HUES6 (cell line): ENCODE results near the gene INPP4B.
"Not testable (repeated sequence)": the region's sequence is repeated elsewhere in the genome, so short reads cannot be mapped to it uniquely, and the experiment has no call there.

Experiments
- H3K27ac ChIP-seq: 2 replicates; pipeline ENCODE4 v1.7.0; 2013; ENCODE audit warnings: low read depth, mild to moderate bottlenecking, low read length, inconsistent platforms
- H3K27me3 ChIP-seq: 2 replicates; pipeline ENCODE4 v1.6.1; 2013; ENCODE audit warnings: low read length; ENCODE audit not compliant: control insufficient read depth, insufficient read depth
- H3K36me3 ChIP-seq: 2 replicates; pipeline ENCODE4 v1.6.1; 2013; ENCODE audit warnings: low read length; ENCODE audit not compliant: control insufficient read depth, insufficient read depth
- H3K4me1 ChIP-seq: 2 replicates; pipeline ENCODE4 v1.6.1; 2013; ENCODE audit warnings: low read length; ENCODE audit not compliant: control insufficient read depth, insufficient read depth
- H3K4me3 ChIP-seq: 2 replicates; pipeline ENCODE4 v1.5.1; 2013; ENCODE audit warnings: low read depth, low read length
- H3K9ac ChIP-seq: one replicate; pipeline ENCODE4 v1.6.1; 2013; ENCODE audit warnings: mild to moderate bottlenecking, low read length
- H3K9me3 ChIP-seq: 2 replicates; pipeline ENCODE4 v1.6.1; 2013; ENCODE audit warnings: low read depth, low read length; ENCODE audit not compliant: control insufficient read depth, insufficient read depth

The INPP4B gene

GRCh38 chr4:142683997-142684396, 162.1 kb downstream of the INPP4B start:
- no peaks in the 10 kb centered on the region for H3K9me3 ChIP-seq
- no peaks in the 10 kb centered on the region for H3K4me1 ChIP-seq
- H3K36me3 ChIP-seq: no peaks in the 10 kb centered on the region
- no peak overlapping the region for H3K27ac ChIP-seq
- H3K27me3 ChIP-seq: no peaks in the 10 kb centered on the region
- H3K4me3 ChIP-seq: no peak overlapping the region
- no peak overlapping the region for H3K9ac ChIP-seq

- H3K4me3 ChIP-seq: no peak overlapping the region
- H3K4me1 ChIP-seq: no peaks in the 10 kb centered on the region
- no peaks in the 10 kb centered on the region for H3K9me3 ChIP-seq
- H3K36me3 ChIP-seq: no peaks in the 10 kb centered on the region
- no peak overlapping the region for H3K9ac ChIP-seq
- H3K27me3 ChIP-seq: no peaks in the 10 kb centered on the region
- H3K27ac ChIP-seq: no peak overlapping the region
Observed at GRCh38 chr4:142683503-142683902, 162.6 kb downstream of the INPP4B start.

- no peak overlapping the region for H3K27ac ChIP-seq
- no peaks in the 10 kb centered on the region for H3K27me3 ChIP-seq
- no peaks in the 10 kb centered on the region for H3K4me1 ChIP-seq
- H3K9ac ChIP-seq: no peak overlapping the region
- no peaks in the 10 kb centered on the region for H3K36me3 ChIP-seq
- H3K4me3 ChIP-seq: no peak overlapping the region
- 0 out of 2 replicates have a peak, but pooled peaks cover 4% of the 10 kb centered on the region for H3K9me3 ChIP-seq
Observed at GRCh38 chr4:142671516-142671915, 174.6 kb downstream of the INPP4B start.

GRCh38 chr4:142663828-142664227, 182.3 kb downstream of the INPP4B start:
- Histone ChIP-seq H3K27ac (no peak overlapping the region), H3K36me3 (no peaks in the 10 kb centered on the region), H3K27me3 (no peaks in the 10 kb centered on the region), H3K4me1 (no peaks in the 10 kb centered on the region), H3K4me3 (no peak overlapping the region), H3K9ac (no peak overlapping the region), H3K9me3 (peaks cover 13% of the 10 kb centered on the region)

- Histone ChIP-seq H3K4me3 (no peak overlapping the region), H3K9me3 (peaks cover 37% of the 10 kb centered on the region), H3K36me3 (no peaks in the 10 kb centered on the region), H3K9ac (no peak overlapping the region), H3K27me3 (no peaks in the 10 kb centered on the region), H3K4me1 (no peaks in the 10 kb centered on the region), H3K27ac (no peak overlapping the region)
Observed at GRCh38 chr4:142660728-142661127, 185.4 kb downstream of the INPP4B start.

- Histone ChIP-seq H3K4me3 (no peak overlapping the region), H3K36me3 (no peaks in the 10 kb centered on the region), H3K4me1 (no peaks in the 10 kb centered on the region), H3K9ac (no peak overlapping the region), H3K9me3 (peaks cover 55% of the 10 kb centered on the region), H3K27ac (no peak overlapping the region), H3K27me3 (no peaks in the 10 kb centered on the region)
Observed at GRCh38 chr4:142656178-142656577, 189.9 kb downstream of the INPP4B start.

GRCh38 chr4:142648378-142648777, 197.7 kb downstream of the INPP4B start:
- no peak overlapping the region for H3K9ac ChIP-seq
- no peaks in the 10 kb centered on the region for H3K36me3 ChIP-seq
- peaks cover 4% of the 10 kb centered on the region; the same call in 1 of the 2 replicates for H3K4me1 ChIP-seq
- no peaks in the 10 kb centered on the region for H3K27me3 ChIP-seq
- no peak overlapping the region for H3K27ac ChIP-seq
- no peak overlapping the region for H3K4me3 ChIP-seq
- H3K9me3 ChIP-seq: peaks cover 11% of the 10 kb centered on the region

- H3K4me3 ChIP-seq: no peak overlapping the region
- no peak overlapping the region for H3K9ac ChIP-seq
- no peaks in the 10 kb centered on the region for H3K27me3 ChIP-seq
- H3K9me3 ChIP-seq: peaks cover 8% of the 10 kb centered on the region
- H3K27ac ChIP-seq: no peak overlapping the region
- H3K4me1 ChIP-seq: peaks cover 4% of the 10 kb centered on the region; the same call in 1 of the 2 replicates
- H3K36me3 ChIP-seq: no peaks in the 10 kb centered on the region
Observed at GRCh38 chr4:142645475-142646108, 200.5 kb downstream of the INPP4B start.

GRCh38 chr4:142644628-142645027, 201.5 kb downstream of the INPP4B start:
- H3K27me3 ChIP-seq, H3K27ac ChIP-seq, H3K4me3 ChIP-seq, H3K4me1 ChIP-seq, H3K9me3 ChIP-seq, H3K36me3 ChIP-seq, H3K9ac ChIP-seq: not testable (repeated sequence)

GRCh38 chr4:142637614-142638013, 208.5 kb downstream of the INPP4B start:
- no peak overlapping the region for H3K9ac ChIP-seq
- H3K27ac ChIP-seq: no peak overlapping the region
- H3K36me3 ChIP-seq: no peaks in the 10 kb centered on the region
- H3K4me1 ChIP-seq: no peaks in the 10 kb centered on the region
- H3K4me3 ChIP-seq: no peak overlapping the region
- no peaks in the 10 kb centered on the region for H3K27me3 ChIP-seq
- 0 out of 2 replicates have a peak, but pooled peaks cover 6% of the 10 kb centered on the region for H3K9me3 ChIP-seq

- H3K4me3 ChIP-seq: no peak overlapping the region
- no peak overlapping the region for H3K9ac ChIP-seq
- no peak overlapping the region for H3K27ac ChIP-seq
- no peaks in the 10 kb centered on the region for H3K27me3 ChIP-seq
- no peaks in the 10 kb centered on the region for H3K9me3 ChIP-seq
- no peaks in the 10 kb centered on the region for H3K36me3 ChIP-seq
- H3K4me1 ChIP-seq: no peaks in the 10 kb centered on the region
Observed at GRCh38 chr4:142631836-142632235, 214.3 kb downstream of the INPP4B start.

GRCh38 chr4:142615324-142615665, 230.8 kb downstream of the INPP4B start:
- H3K27me3 ChIP-seq: no peaks in the 10 kb centered on the region
- H3K9me3 ChIP-seq: no peaks in the 10 kb centered on the region
- H3K4me3 ChIP-seq: no peak overlapping the region
- no peaks in the 10 kb centered on the region for H3K4me1 ChIP-seq
- no peaks in the 10 kb centered on the region for H3K36me3 ChIP-seq
- no peak overlapping the region for H3K9ac ChIP-seq
- H3K27ac ChIP-seq: no peak overlapping the region
